Vagina (tissue), 2 donors: ENCODE results near the gene ZRANB3. TPM values are rescaled to one million over a fixed set of nuclear protein-coding genes. Genes with fewer than 3 reads are reported as not detected.

ENCODE experiments used
- DNase-seq, 2 donors: peaks; one replicate each; pipeline ENCODE4 v3.0.0-alpha.2; 2017; ENCODE audit errors: extremely low spot score in 2 of 2
- H3K27ac ChIP-seq: fragments of 200-600 bp; sonication (generic); one replicate; pipeline ENCODE4 v1.5.1; 2019
- H3K27me3 ChIP-seq: fragments of 200-600 bp; sonication (generic); one replicate; pipeline ENCODE4 v1.5.1; 2019
- H3K36me3 ChIP-seq, 2 donors: fragments of 200-600 bp; sonication (generic); one replicate each; pipeline ENCODE4 v1.5.1; 2017 to 2019
- H3K4me1 ChIP-seq: fragments of 200-600 bp; sonication (generic); one replicate; pipeline ENCODE4 v1.5.1; 2019
- H3K4me3 ChIP-seq, 2 donors: fragments of 200-600 bp; sonication (generic); 1 replicate in 1 of 2; 2 replicates in 1 of 2; pipeline ENCODE4 v1.5.1; 2016 to 2019
- H3K9me3 ChIP-seq: fragments of 200-600 bp; sonication (generic); one replicate; pipeline ENCODE4 v1.5.1; 2019
- POLR2A ChIP-seq, 2 donors: fragments of 450-650 bp; IDR thresholded peaks; one replicate each; pipeline ENCODE4 v1.6.1; 2017; ENCODE audit warnings: antibody characterized with exemption in 2 of 2, mild to moderate bottlenecking in 2 of 2, moderate library complexity in 2 of 2
- POLR2AphosphoS5 ChIP-seq, 2 donors: sonication (generic); formaldehyde crosslinking; IDR thresholded peaks; one replicate each; pipeline ENCODE4 v1.9.0; 2017; ENCODE audit warnings: antibody characterized with exemption in 2 of 2, mild to moderate bottlenecking in 2 of 2, low read depth in 1 of 2; ENCODE audit not compliant: insufficient read depth in 1 of 2
- intact Hi-C: fragments of 100-400 bp; cut with DNase I; formaldehyde crosslinking; loops from one replicate; pipeline ENCODE4 v1.15.1; 2023
- total RNA-seq: library from RNA; depleted of rRNA; stranded (reverse); fragments of >200 nt; gene quantifications from one replicate; pipeline ENCODE4 v1.2.3, GENCODE V29; 2016
- TF ChIP-seq, protein P1 (sequence below), 3 experiments: fragments of 450-650 bp in 2 of 3; fragments of 200-600 bp in 1 of 3; sonication (generic) in 1 of 3; IDR thresholded peaks; one replicate each; pipeline ENCODE4 v1.5.1; 2017 to 2019; ENCODE audit warnings: antibody characterized with exemption in 3 of 3, mild to moderate bottlenecking in 2 of 3, moderate library complexity in 2 of 3

Gene ZRANB3
- total RNA-seq, 1 donor from 2014 or later, result 1.5 TPM

- no peaks in the 10 kb centered on the region for H3K4me1 ChIP-seq
- peaks cover 0 to 56% of the 10 kb centered on the region in 2 donors for H3K36me3 ChIP-seq
- DNase-seq, result no peak
Measured at GRCh38 chr2:135162786-135163185, 368.2 kb downstream of the ZRANB3 start.

GRCh38 chr2:135162377-135162776, 368.6 kb downstream of the ZRANB3 start:
- no peaks in the 10 kb centered on the region for H3K27me3 ChIP-seq
- no peak overlapping the region for H3K4me3 ChIP-seq
- no peak overlapping the region for H3K27ac ChIP-seq
- DNase-seq, result no peak
- H3K9me3 ChIP-seq, result no peaks in the 10 kb centered on the region
- peaks cover 0 to 56% of the 10 kb centered on the region in 2 donors for H3K36me3 ChIP-seq
- H3K4me1 ChIP-seq, result no peaks in the 10 kb centered on the region
- intact Hi-C loops, result no loop called here
- TF ChIP-seq POLR2A (IDR thresholded peaks at IDR 0.05) (no peak), POLR2AphosphoS5 (IDR thresholded peaks at IDR 0.05; ENCODE audit: insufficient read depth in 1 of 2, low read depth in 1 of 2) (no peak)
- TF ChIP-seq, protein P1, sequence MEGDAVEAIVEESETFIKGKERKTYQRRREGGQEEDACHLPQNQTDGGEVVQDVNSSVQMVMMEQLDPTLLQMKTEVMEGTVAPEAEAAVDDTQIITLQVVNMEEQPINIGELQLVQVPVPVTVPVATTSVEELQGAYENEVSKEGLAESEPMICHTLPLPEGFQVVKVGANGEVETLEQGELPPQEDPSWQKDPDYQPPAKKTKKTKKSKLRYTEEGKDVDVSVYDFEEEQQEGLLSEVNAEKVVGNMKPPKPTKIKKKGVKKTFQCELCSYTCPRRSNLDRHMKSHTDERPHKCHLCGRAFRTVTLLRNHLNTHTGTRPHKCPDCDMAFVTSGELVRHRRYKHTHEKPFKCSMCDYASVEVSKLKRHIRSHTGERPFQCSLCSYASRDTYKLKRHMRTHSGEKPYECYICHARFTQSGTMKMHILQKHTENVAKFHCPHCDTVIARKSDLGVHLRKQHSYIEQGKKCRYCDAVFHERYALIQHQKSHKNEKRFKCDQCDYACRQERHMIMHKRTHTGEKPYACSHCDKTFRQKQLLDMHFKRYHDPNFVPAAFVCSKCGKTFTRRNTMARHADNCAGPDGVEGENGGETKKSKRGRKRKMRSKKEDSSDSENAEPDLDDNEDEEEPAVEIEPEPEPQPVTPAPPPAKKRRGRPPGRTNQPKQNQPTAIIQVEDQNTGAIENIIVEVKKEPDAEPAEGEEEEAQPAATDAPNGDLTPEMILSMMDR (IDR thresholded peaks at IDR 0.05), result no peak

More at GRCh38 chr2:135162786-135163185, 368.2 kb downstream of the ZRANB3 start:
- no peaks in the 10 kb centered on the region for H3K27me3 ChIP-seq
- intact Hi-C loops, result no loop called here
- H3K9me3 ChIP-seq, result no peaks in the 10 kb centered on the region
- no peak overlapping the region for H3K4me3 ChIP-seq
- TF ChIP-seq POLR2AphosphoS5 (IDR thresholded peaks at IDR 0.05; ENCODE audit: insufficient read depth in 1 of 2, low read depth in 1 of 2) (no peak), POLR2A (IDR thresholded peaks at IDR 0.05) (no peak)
- TF ChIP-seq, protein P1 (IDR thresholded peaks at IDR 0.05), result no peak
- no peak overlapping the region for H3K27ac ChIP-seq

- H3K27ac ChIP-seq, result no peak overlapping the region
- no peaks in the 10 kb centered on the region for H3K4me1 ChIP-seq
- no peak for DNase-seq
- no peaks in the 10 kb centered on the region for H3K27me3 ChIP-seq
- intact Hi-C loops, result no loop called here
- H3K4me3 ChIP-seq, result no peak overlapping the region
- peaks cover 0 to 52% of the 10 kb centered on the region in 2 donors for H3K36me3 ChIP-seq
- no peaks in the 10 kb centered on the region for H3K9me3 ChIP-seq
- TF ChIP-seq, protein P1 (IDR thresholded peaks at IDR 0.05), result no peak
- TF ChIP-seq POLR2A (IDR thresholded peaks at IDR 0.05), result no peak
- no peak for TF ChIP-seq POLR2AphosphoS5 (IDR thresholded peaks at IDR 0.05; ENCODE audit: insufficient read depth in 1 of 2, low read depth in 1 of 2)
Measured at GRCh38 chr2:135159191-135159590, 371.8 kb downstream of the ZRANB3 start.

DNA sequence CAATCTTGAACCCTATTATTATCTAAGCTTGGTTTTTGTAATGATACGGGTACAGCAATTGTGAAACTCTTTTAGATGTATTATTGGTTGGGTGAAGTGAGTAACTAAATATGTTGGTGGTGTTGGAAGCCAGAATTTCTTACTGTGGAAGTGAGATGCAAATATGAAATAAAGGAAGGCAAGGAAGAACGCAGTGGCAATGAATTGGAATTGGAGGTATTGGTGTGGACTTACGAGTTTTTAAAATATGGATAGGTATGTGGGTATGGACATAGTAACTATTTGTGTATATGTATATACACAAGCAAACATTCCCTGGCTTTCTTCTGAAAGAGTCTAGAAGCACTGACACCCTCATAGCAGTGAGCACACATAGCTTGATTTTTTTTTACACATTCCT, 373.2 kb downstream of the ZRANB3 start:
- Histone ChIP-seq H3K9me3 (no peaks in the 10 kb centered on the region), H3K4me3 (no peak overlapping the region), H3K4me1 (no peaks in the 10 kb centered on the region), H3K27me3 (no peaks in the 10 kb centered on the region), H3K36me3 (peaks cover 0 to 49% of the 10 kb centered on the region in 2 donors), H3K27ac (no peak overlapping the region)
- TF ChIP-seq POLR2AphosphoS5 (IDR thresholded peaks at IDR 0.05; ENCODE audit: insufficient read depth in 1 of 2, low read depth in 1 of 2), result no peak
- intact Hi-C loops, result no loop called here
- DNase-seq, result no peak

GRCh38 chr2:135154962-135155361, 376.1 kb downstream of the ZRANB3 start:
- intact Hi-C loops, result no loop called here
- no peaks in the 10 kb centered on the region for H3K9me3 ChIP-seq
- no peak overlapping the region for H3K4me3 ChIP-seq
- no peaks in the 10 kb centered on the region for H3K4me1 ChIP-seq
- H3K27ac ChIP-seq, result no peak overlapping the region
- no peak for DNase-seq
- TF ChIP-seq POLR2A (IDR thresholded peaks at IDR 0.05), result no peak
- no peak for TF ChIP-seq POLR2AphosphoS5 (IDR thresholded peaks at IDR 0.05; ENCODE audit: insufficient read depth in 1 of 2, low read depth in 1 of 2)
- TF ChIP-seq, protein P1 (IDR thresholded peaks at IDR 0.05), result no peak
- no peaks in the 10 kb centered on the region for H3K27me3 ChIP-seq
- peaks cover 3 to 67% of the 10 kb centered on the region in 2 donors for H3K36me3 ChIP-seq
